Measurements from ENCODE around the gene IFNA6.

IFNA6 gene

DNA sequence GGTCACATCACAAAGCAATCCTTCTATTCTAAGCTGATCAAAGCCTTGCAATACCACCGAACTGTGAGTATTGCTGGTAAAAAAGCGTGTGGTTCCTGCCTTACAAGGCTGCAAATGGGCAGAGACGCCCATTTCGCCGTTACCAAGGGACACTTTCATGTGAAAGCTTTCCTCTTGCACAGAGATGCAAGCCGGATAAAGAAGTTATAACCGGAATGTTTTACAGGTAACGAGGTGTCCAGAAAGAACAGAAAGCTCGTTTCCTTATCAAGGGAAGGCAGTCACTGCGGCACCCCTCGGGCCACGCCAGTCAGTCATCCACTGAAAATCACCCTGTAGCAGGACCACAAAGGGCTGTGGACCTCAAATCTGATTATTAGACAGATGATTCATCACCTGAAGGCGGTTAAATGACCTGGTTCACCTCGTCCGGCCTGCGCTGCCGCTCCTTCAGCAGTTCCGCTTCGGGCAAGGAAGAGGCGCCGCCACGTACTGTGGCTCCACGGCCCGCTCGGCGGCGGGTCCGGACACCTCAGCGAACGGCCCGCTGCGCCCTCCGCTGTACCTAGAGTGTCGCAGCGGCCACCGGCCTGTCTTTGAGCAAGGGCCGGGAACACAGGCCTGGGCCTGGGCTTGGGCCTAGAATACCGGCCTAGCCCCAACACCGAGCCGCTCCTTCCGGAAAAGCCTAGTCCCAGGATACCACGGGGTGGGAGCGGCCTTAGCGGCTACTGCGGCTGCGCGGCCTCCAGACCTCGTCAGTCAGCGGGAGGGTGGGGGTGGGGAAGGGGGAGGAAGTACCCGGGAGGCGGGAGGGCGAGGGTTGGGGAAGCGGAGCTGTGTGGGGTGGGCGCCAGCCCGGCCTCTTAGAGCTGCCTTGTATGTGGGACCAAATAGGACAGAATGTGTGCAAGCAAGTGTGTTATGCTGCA lies 15.7 kb downstream of the IFNA6 start, which contains the start of gene KLHL9:
KLHL9 (minus strand) TSS at position 704 of the 932 bp plus-strand sequence; CDS start at position 159, 545 bp downstream.
- Histone ChIP-seq H3K9me3 (ENCODE audit: severe bottlenecking) (no peaks in the 10 kb centered on the region), H3K4me3 (ENCODE audit: low read depth, low read length) (peak within 1 kb of the TSS; percentile 86), H3K36me3 (peaks cover 22% of the 10 kb centered on the region), H3K27me3 (ENCODE audit: insufficient read depth, low read depth, severe bottlenecking) (no peaks in the 10 kb centered on the region), H3K27ac (peak within 1 kb of the TSS; percentile 91)
- peak; percentile 93 for DNase-seq
- TF ChIP-seq, protein P1, sequence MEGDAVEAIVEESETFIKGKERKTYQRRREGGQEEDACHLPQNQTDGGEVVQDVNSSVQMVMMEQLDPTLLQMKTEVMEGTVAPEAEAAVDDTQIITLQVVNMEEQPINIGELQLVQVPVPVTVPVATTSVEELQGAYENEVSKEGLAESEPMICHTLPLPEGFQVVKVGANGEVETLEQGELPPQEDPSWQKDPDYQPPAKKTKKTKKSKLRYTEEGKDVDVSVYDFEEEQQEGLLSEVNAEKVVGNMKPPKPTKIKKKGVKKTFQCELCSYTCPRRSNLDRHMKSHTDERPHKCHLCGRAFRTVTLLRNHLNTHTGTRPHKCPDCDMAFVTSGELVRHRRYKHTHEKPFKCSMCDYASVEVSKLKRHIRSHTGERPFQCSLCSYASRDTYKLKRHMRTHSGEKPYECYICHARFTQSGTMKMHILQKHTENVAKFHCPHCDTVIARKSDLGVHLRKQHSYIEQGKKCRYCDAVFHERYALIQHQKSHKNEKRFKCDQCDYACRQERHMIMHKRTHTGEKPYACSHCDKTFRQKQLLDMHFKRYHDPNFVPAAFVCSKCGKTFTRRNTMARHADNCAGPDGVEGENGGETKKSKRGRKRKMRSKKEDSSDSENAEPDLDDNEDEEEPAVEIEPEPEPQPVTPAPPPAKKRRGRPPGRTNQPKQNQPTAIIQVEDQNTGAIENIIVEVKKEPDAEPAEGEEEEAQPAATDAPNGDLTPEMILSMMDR (IDR thresholded peaks at IDR 0.05; ENCODE audit: low read depth, low read length): no peak

DNA sequence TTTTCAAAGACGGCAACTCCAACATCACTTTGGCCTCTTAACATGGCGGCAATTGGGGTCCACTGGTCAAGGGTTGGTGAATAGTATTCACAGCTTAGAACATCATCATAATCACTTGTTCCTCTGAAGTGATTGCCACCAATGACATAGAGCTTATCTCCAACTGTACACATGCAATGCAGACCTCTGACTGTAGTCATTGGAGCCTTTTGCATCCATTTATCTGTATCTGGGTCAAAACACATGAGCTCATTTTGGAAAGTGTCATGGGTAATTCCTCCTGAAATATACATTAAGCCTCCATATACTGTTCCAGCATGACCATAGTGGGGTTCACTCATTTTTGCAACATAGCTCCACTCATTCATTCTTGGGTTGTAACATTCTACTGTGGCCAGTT lies 17.5 kb downstream of the IFNA6 start:
- Histone ChIP-seq H3K36me3 (peaks cover 22% of the 10 kb centered on the region), H3K27ac (no peak overlapping the region), H3K27me3 (ENCODE audit: insufficient read depth, low read depth, severe bottlenecking) (no peaks in the 10 kb centered on the region), H3K9me3 (ENCODE audit: severe bottlenecking) (no peaks in the 10 kb centered on the region), H3K4me3 (ENCODE audit: low read depth, low read length) (no peak overlapping the region)
- TF ChIP-seq, protein P1 (IDR thresholded peaks at IDR 0.05; ENCODE audit: low read depth, low read length): no peak
- DNase-seq: no peak

DNA sequence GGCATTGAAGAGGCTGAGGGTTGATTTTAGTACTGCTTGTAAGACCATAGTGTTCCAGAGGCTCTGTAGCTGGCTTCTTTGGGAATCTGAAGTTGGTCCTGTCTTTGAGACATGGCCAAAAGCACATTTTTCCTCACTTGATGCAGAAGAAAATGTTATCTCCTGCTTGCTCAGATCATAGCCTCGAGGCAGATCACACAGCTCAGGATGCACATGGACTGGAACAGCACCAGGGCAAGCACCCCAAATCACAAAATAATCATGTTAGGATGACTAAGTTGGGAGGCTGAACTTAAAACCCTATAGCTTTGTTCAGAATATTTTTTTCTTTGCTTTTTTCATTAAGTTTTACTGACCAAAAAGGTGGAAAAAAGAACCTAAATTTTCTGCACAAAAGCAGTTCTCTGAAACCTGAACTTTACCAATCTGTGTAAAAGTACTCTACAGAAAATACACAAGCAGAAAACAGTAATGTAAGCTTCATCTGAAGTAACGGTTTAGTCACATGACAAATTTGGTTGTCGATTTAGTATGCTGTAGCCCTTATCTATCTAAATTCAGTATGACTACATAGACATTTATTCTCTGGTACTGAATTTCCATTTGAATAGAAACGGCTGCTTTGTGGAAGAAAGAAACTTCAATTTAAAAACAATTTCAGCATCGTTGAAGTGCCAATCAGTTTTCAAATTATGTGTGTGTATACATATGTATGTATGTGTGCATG lies 18.8 kb downstream of the IFNA6 start:
- H3K27me3 ChIP-seq (ENCODE audit: insufficient read depth, low read depth, severe bottlenecking): no peaks in the 10 kb centered on the region
- TF ChIP-seq, protein P1 (IDR thresholded peaks at IDR 0.05; ENCODE audit: low read depth, low read length): no peak
- DNase-seq: no peak
- peaks cover 22% of the 10 kb centered on the region for H3K36me3 ChIP-seq
- H3K9me3 ChIP-seq (ENCODE audit: severe bottlenecking): no peaks in the 10 kb centered on the region
- no peak overlapping the region for H3K27ac ChIP-seq
- no peak overlapping the region for H3K4me3 ChIP-seq (ENCODE audit: low read depth, low read length)

DNA sequence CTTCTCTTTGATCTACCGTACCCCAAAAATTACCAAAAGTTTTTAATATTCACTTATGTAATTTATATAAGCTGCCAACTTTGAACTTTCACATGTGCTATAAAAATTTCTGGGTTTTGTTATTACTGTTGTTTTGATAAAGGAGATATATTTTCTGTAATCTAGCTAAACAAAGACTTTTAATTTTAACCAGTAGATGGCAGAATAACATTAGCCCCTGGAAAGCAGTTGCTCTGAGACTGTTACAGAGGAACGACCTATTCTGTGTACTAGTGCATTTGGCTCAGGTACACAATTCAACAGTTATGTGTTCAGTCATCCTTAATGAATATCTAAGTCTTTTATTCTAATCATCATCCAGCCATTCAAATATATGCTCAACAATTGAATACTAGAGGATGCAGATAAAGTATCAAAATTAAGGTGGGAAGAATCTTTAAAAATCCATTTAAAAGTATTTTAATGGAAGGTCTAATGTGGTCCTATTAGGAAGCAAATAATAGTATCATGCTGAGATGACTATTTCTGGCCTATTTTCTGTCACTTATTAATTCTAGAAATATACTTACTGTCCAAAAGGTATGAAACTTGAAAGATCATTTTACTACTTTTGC lies 24.1 kb downstream of the IFNA6 start:
- no peak overlapping the region for H3K27ac ChIP-seq
- DNase-seq: no peak
- TF ChIP-seq, protein P1 (IDR thresholded peaks at IDR 0.05; ENCODE audit: low read depth, low read length): peak; percentile 24; the same call in 1 of the 2 replicates
- H3K4me3 ChIP-seq (ENCODE audit: low read depth, low read length): no peak overlapping the region
- no peaks in the 10 kb centered on the region for H3K36me3 ChIP-seq
- no peaks in the 10 kb centered on the region for H3K9me3 ChIP-seq (ENCODE audit: severe bottlenecking)
- H3K27me3 ChIP-seq (ENCODE audit: insufficient read depth, low read depth, severe bottlenecking): no peaks in the 10 kb centered on the region

DNA sequence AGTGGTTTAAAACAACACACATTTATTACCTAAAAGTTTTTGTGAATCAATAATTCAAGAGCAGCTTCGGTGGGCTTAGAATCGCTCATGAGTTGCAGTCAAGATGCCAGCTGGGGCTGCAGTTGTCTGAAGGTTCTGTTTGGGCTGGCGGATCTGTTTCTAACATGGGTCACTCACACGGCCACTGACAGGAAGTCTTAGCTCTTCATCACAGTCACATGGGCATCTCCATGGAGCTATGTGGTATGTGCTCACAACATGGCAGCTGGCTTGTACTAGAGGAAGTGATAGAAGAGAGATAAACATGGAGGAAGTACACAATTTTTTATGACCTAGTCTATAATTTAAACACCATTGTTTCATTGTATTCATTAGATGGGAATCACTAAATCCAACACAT lies 26.6 kb downstream of the IFNA6 start:
- H3K9me3 ChIP-seq (ENCODE audit: severe bottlenecking): no peaks in the 10 kb centered on the region
- H3K27ac ChIP-seq: no peak overlapping the region
- no peaks in the 10 kb centered on the region for H3K27me3 ChIP-seq (ENCODE audit: insufficient read depth, low read depth, severe bottlenecking)
- no peaks in the 10 kb centered on the region for H3K36me3 ChIP-seq
- no peak overlapping the region for H3K4me3 ChIP-seq (ENCODE audit: low read depth, low read length)
- no peak for DNase-seq
- TF ChIP-seq, protein P1 (IDR thresholded peaks at IDR 0.05; ENCODE audit: low read depth, low read length): no peak

All from WERI-Rb-1 (cell line).